Measurements from ENCODE around the gene HPF1.
A peak's percentile ranks its signal among the peaks of the same experiment; 100 is the strongest.
"Not testable (repeated sequence)": the region's sequence is repeated elsewhere in the genome, so short reads cannot be mapped to it uniquely, and the experiment has no call there.

The HPF1 gene

DNA sequence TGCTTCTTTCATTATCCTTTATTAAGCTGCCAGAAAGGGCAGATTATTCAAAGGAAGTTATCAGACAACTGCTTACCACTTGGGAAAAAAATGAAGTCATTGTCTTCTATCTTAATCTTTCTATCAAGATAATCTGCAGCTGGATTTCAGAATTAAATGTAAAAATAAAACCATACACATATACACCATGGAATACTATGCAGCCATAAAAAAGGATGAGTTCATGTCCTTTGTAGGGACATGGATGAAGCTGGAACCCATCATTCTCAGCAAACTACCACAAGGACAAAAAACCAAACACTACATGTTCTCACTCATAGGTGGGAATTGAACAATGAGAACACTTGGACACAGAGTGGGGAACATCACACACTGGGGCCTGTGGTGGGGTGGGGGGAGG is 19.1 kb downstream of the HPF1 start:
- DNase-seq (ENCODE audit: low read depth) = not testable (repeated sequence)

DNA sequence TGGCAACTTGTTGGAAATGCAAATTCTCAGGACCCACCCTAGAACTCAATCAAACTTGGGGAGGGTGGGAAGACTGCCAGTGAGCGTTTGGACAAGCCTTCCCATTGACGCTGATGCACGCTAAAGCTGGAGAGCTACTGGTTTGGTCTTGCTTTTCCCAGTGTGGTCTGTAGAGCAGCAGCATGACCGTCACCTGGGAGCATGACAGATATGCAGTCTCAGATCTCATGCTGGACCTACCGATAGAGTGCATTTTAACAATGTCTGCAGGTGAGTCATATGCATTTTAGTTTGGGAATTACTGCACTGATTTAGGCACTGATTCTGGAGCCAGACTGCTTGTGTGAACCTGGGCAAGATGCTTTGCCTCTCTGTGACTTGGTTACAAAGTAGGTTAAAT is 27.2 kb downstream of the HPF1 start:
- DNase-seq (ENCODE audit: low read depth) = no peak

DNA sequence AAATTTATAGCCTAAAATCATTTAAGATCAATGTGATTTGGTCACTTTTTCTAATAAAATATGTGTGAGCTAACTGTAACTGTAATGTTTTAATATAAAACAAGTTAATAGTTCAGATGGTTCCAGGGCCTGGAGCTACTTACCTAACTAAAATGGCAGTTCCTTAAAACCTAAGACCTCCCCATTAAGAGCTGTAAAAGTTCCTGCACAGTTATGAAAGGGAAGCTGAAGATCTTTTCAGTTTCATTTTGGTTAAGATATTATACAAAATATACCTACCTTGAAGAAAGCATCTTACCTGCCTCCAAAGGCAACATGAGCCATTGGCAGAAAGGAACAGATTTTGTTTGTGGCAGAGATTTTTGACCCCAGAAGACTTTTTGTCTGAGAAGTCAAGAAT is 30.1 kb downstream of the HPF1 start:
- no peak for DNase-seq (ENCODE audit: low read depth)

DNA sequence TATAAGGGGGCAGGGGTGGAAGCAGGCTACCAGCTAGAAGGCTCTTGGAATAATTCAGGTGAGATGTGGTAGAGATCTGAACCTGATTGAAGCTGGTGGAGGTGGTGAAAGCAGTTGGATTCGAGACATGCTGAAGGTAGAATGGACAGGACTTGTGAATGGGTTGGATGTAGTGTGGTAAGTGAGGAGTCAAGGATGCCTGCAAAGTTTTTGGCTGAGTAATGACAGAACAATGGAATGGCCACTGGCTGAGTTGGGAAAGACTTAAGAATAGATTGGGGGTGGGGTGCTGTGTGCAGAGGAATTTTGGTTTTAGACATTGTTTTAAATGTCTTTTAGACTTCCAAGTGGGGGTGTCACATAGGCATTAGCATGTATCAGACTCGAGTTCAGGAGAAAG is 33.5 kb downstream of the HPF1 start:
- DNase-seq (ENCODE audit: low read depth) = peak; percentile 18

GRCh38 chr4:169723207-169723965 is 34.4 kb downstream of the HPF1 start:
- no peak for DNase-seq (ENCODE audit: low read depth)

DNA sequence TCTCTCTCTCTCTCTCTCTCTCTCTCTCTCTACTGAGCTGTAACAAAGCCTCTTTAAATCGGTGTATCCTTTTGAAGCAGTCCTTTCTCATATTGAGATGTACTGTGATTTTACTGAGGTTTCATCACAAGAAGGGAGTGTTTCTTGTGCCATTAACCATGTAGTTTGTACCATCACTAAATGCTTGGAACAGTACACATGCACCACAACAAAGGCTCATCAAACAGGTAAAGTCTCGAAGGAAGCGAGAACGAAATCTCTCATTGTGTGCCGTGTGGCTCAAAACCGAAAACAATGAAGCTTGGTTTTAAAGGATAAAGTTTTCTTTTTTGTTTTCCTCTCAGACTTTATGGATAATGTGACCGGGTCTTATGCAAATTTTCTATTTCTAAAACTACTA is 37.2 kb downstream of the HPF1 start:
- DNase-seq (ENCODE audit: low read depth) = no peak

GRCh38 chr4:169716677-169717076 is 41.1 kb downstream of the HPF1 start:
- no peak for DNase-seq (ENCODE audit: low read depth)

- no peak for DNase-seq (ENCODE audit: low read depth)
These were observed 41.9 kb downstream of the HPF1 start for GRCh38 chr4:169715826-169716225.

DNA sequence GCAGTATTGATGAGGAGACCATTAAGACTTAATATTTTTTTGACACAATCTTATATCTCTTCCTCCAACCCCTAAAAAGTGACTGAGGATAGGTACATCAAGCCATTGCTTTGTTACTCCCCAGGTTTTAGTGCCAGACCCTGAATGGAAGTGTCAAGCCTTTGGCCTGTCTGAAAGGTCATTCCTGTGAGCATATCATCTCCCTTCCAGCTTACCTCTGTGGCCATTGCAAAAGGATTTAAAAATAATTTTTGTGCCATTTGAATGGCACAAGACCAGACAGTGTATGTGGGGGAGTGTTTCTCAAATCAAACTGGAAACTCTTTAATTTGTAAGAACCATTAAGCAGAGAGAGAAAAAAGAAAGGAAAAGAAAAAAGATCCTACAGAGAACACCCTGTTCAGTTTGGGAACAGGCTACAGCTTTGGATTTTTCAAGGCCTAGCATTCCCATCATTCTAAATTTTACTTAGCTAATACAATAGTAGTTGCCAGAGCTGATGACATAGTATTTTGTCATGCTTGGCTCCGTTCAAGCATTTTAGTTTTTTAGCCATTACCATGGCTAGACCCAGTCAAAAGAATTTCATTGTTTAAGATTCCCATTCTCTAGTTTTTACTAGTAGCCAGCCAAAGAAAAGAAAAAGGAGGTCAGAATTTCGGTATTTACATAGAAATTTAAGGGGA is 49.6 kb downstream of the HPF1 start:
- DNase-seq (ENCODE audit: low read depth) = no peak

GRCh38 chr4:169698331-169698730 is 59.4 kb downstream of the HPF1 start:
- no peak for DNase-seq (ENCODE audit: low read depth)

DNA sequence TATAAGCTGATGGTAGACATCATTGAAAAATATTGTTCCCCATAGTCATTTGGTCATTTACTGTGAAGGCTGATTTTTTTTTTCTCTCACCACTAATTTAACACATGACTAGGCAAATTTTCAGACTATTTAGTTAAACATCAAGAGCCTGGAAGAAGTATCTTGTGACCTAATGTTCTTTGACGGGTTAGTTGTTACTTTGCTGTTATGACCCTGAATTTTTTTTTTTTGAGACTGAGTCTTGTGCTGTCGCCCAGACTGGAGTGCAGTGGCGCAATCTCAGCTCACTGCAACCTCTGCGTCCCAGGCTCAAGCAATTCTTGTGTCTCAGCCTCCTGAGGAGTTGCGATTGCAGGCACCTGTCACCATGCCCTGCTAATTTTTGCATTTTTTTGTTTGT is 67.0 kb downstream of the HPF1 start:
- DNase-seq (ENCODE audit: low read depth) = no peak

GRCh38 chr4:169689681-169690080 is 68.1 kb downstream of the HPF1 start:
- DNase-seq (ENCODE audit: low read depth) = no peak

DNA sequence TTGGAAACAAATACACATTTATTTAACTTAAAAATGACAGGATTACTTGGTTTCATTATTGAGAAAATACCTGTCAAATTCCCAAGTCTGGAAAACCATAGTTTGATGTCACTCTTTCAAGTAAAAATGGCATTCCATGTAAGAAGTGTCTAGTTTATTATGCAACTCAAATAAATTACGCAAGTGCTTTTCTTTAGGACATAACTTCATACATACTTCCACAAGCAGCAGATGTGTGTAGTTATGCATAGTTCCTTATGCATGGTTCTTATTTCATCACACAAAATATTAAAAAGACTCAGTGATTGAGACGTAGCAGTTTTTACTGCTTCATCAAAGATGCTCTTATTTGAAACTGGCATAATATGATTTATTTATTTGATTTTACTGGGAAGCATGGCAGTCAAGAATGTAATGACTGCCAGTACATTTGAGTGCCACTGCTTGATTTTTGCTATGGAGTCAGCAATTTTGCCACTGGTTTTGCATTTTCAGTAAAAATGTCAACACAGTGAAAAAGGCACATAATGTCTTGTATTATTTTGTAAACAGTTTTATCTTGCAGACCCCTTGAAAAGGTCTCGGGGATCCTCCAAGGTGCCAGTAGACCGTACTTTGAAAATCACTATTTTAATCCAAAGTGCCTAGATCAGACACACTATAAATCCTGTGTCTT is 75.2 kb downstream of the HPF1 start:
- DNase-seq (ENCODE audit: low read depth) = no peak

Data from HS-5 (cell line).